H1 (cell line): Measurements from ENCODE around the gene FGF5. TPM values are rescaled to one million over a fixed set of nuclear protein-coding genes. Genes with fewer than 3 reads are reported as not detected.

Experiments
- CTCF ChIA-PET: fragments of 300-600 bp; sonication (Branson Sonifier 250); formaldehyde crosslinking; loops from one replicate; lab custom pipeline; 2021; ENCODE audit not compliant: partially characterized antibody; lab: Charles Lee
- POLR2A ChIA-PET: fragments of 300-600 bp; sonication (Branson Sonifier 250); formaldehyde crosslinking; loops from one replicate; lab custom pipeline; 2021; ENCODE audit warnings: inconsistent platforms; ENCODE audit not compliant: partially characterized antibody; lab: Charles Lee
- DNase-seq, 2 experiments: peaks; one replicate each; pipeline versions ENCODE4 v3.0.0 to v3.0.0-alpha.2; 2010 to 2022; ENCODE audit warnings: low spot score in 2 of 2, low read depth in 1 of 2, mixed read lengths in 1 of 2
- FAIRE-seq: peaks from 2 replicates; lab custom pipeline; 2011; peaks lifted over from hg19 to GRCh38; lab: Jason Lieb, UNC
- H2AFZ ChIP-seq: 2 replicates; pipeline ENCODE4 v1.8.1; 2012; ENCODE audit warnings: low read length, inconsistent platforms
- H2AK5ac ChIP-seq: 2 replicates; pipeline ENCODE4 v1.6.1; 2013; ENCODE audit warnings: low read depth, low read length
- H2BK120ac ChIP-seq: replicated peaks from 2 replicates; pipeline ENCODE3; 2013; ENCODE audit warnings: low read depth, low read length, inconsistent platforms
- H2BK12ac ChIP-seq: 2 replicates; pipeline ENCODE4 v1.6.1; 2013; ENCODE audit warnings: low read depth, low read length
- H2BK15ac ChIP-seq: 2 replicates; pipeline ENCODE4 v1.6.1; 2013; ENCODE audit warnings: low read length
- H2BK20ac ChIP-seq: 2 replicates; pipeline ENCODE4 v1.6.1; 2013; ENCODE audit warnings: low read length
- H2BK5ac ChIP-seq: 2 replicates; pipeline ENCODE4 v1.6.1; 2013; ENCODE audit warnings: low read depth, low read length
- H3K14ac ChIP-seq: 2 replicates; pipeline ENCODE4 v1.6.1; 2013; ENCODE audit warnings: inconsistent platforms; ENCODE audit not compliant: insufficient read length
- H3K18ac ChIP-seq: 2 replicates; pipeline ENCODE4 v1.6.1; 2013; ENCODE audit warnings: low read length; ENCODE audit errors: extremely low read depth
- H3K23ac ChIP-seq: 2 replicates; pipeline ENCODE4 v1.6.1; 2013; ENCODE audit warnings: inconsistent platforms; ENCODE audit not compliant: insufficient read length
- H3K23me2 ChIP-seq: 2 replicates; pipeline ENCODE4 v1.6.1; 2013; ENCODE audit warnings: low read depth, low read length
- H3K27ac ChIP-seq: 2 replicates; pipeline ENCODE4 v1.6.1; 2011; ENCODE audit warnings: low read depth, low read length, inconsistent platforms
- H3K27me3 ChIP-seq, 4 experiments: replicated peaks in 1 of 4; 1 replicate in 1 of 4; 2 replicates in 3 of 4; pipeline versions ENCODE4 v1.6.1 to v1.8.1; 2011 to 2013; ENCODE audit warnings: low read length in 3 of 4, mild to moderate bottlenecking in 3 of 4, inconsistent platforms in 2 of 4, mixed read lengths in 2 of 4, moderate library complexity in 1 of 4; ENCODE audit not compliant: control insufficient read depth in 3 of 4, insufficient read depth in 3 of 4; ENCODE audit errors: extremely low read depth in 1 of 4
- H3K36me3 ChIP-seq, 4 experiments: 2 replicates each; pipeline versions ENCODE4 v1.6.1 to v1.8.1; 2011 to 2013; ENCODE audit warnings: mild to moderate bottlenecking in 4 of 4, low read length in 3 of 4, moderate library complexity in 2 of 4, control low read depth in 1 of 4, inconsistent platforms in 1 of 4; ENCODE audit not compliant: insufficient read depth in 4 of 4, control insufficient read depth in 2 of 4
- H3K4ac ChIP-seq: replicated peaks from 2 replicates; pipeline ENCODE3; 2013; ENCODE audit warnings: low read length, low read depth, mixed read lengths, inconsistent platforms; ENCODE audit not compliant: insufficient read length
- H3K4me1 ChIP-seq, 4 experiments: replicated peaks in 1 of 4; 1 replicate in 1 of 4; 2 replicates in 3 of 4; pipeline versions ENCODE4 v1.6.1 to v1.8.1; 2011 to 2013; ENCODE audit warnings: low read length in 3 of 4, inconsistent platforms in 2 of 4, mixed read lengths in 1 of 4; ENCODE audit not compliant: insufficient read depth in 4 of 4, control insufficient read depth in 3 of 4
- H3K4me2 ChIP-seq, 2 experiments: 2 replicates each; pipeline versions ENCODE4 v1.6.1 to v1.8.1; 2011 to 2013; ENCODE audit warnings: low read depth in 2 of 2, low read length in 2 of 2, control low read depth in 1 of 2, inconsistent platforms in 1 of 2, mild to moderate bottlenecking in 1 of 2; ENCODE audit not compliant: insufficient read depth in 1 of 2
- H3K4me3 ChIP-seq, 4 experiments: fragments of 200-600, 300-600 bp in 1 of 4; sonication (generic), shearing (Covaris generic), sonication (Bioruptor Twin) in 1 of 4; 2 replicates each; pipeline versions ENCODE4 v1.5.1 to v1.8.1; 2011 to 2016; ENCODE audit warnings: low read length in 4 of 4, low read depth in 3 of 4, control low read depth in 2 of 4, inconsistent platforms in 2 of 4, mild to moderate bottlenecking in 2 of 4, mixed read lengths in 1 of 4, moderate library complexity in 1 of 4; ENCODE audit not compliant: insufficient read depth in 2 of 4; ENCODE audit errors: extremely low read depth in 1 of 4
- H3K56ac ChIP-seq: replicated peaks from 2 replicates; pipeline ENCODE3; 2013; ENCODE audit warnings: low read depth, mild to moderate bottlenecking, mixed read lengths, low read length, inconsistent platforms; ENCODE audit not compliant: insufficient read length
- H3K79me1 ChIP-seq: 2 replicates; pipeline ENCODE4 v1.6.1; 2013; ENCODE audit warnings: low read depth, low read length, control low read depth
- H3K79me2 ChIP-seq, 2 experiments: 2 replicates each; pipeline versions ENCODE4 v1.6.1 to v1.8.1; 2012 to 2013; ENCODE audit warnings: low read length in 2 of 2, mild to moderate bottlenecking in 2 of 2, inconsistent platforms in 1 of 2; ENCODE audit not compliant: insufficient read depth in 2 of 2, control insufficient read depth in 1 of 2
- H3K9ac ChIP-seq, 4 experiments: replicated peaks in 1 of 4; 1 replicate in 1 of 4; 2 replicates in 3 of 4; pipeline versions ENCODE4 v1.6.1 to v1.8.1; 2011 to 2013; ENCODE audit warnings: low read depth in 3 of 4, low read length in 3 of 4, control low read depth in 2 of 4, mild to moderate bottlenecking in 2 of 4, moderate library complexity in 2 of 4, inconsistent platforms in 1 of 4; ENCODE audit errors: extremely low read depth in 1 of 4
- H3K9me3 ChIP-seq, 2 experiments: 2 replicates each; pipeline versions ENCODE4 v1.6.1 to v1.8.1; 2012 to 2013; ENCODE audit warnings: mild to moderate bottlenecking in 2 of 2, moderate library complexity in 2 of 2, control low read depth in 1 of 2, inconsistent platforms in 1 of 2, low read depth in 1 of 2, low read length in 1 of 2, mixed read lengths in 1 of 2; ENCODE audit not compliant: insufficient read depth in 2 of 2
- H4K20me1 ChIP-seq, 2 experiments: replicated peaks in 1 of 2; 2 replicates each; pipeline versions ENCODE3 to v1.8.1; 2011 to 2013; ENCODE audit warnings: inconsistent platforms in 2 of 2, low read length in 2 of 2, mild to moderate bottlenecking in 1 of 2; ENCODE audit not compliant: insufficient read depth in 2 of 2, control insufficient read depth in 1 of 2
- H4K5ac ChIP-seq: 2 replicates; pipeline ENCODE4 v1.6.1; 2013; ENCODE audit warnings: low read length, low read depth, mixed read lengths, inconsistent platforms; ENCODE audit not compliant: insufficient read length
- H4K8ac ChIP-seq: 2 replicates; pipeline ENCODE4 v1.8.0; 2013; ENCODE audit warnings: mild to moderate bottlenecking, moderate library complexity, low read length, inconsistent platforms; ENCODE audit not compliant: insufficient read depth; ENCODE audit errors: extremely low read depth
- H4K91ac ChIP-seq: replicated peaks from 2 replicates; pipeline ENCODE3; 2013; ENCODE audit warnings: low read length, mixed read lengths, inconsistent platforms; ENCODE audit not compliant: insufficient read length
- BCL11A ChIP-seq, 2 experiments: IDR thresholded peaks; one replicate each; pipeline ENCODE4 v1.6.1; 2011; ENCODE audit warnings: low read depth in 2 of 2, low read length in 2 of 2, mild to moderate bottlenecking in 2 of 2
- RBBP5 ChIP-seq: IDR thresholded peaks from 2 replicates; pipeline ENCODE4 v1.7.1; 2012; ENCODE audit warnings: low read depth, mild to moderate bottlenecking, inconsistent platforms, low read length, moderate library complexity, borderline replicate concordance
- WGBS, 2 experiments: shearing (Covaris generic) in 1 of 2; methylation state at CpG; one replicate each; pipeline versions ENCODE4 v1.1.6 to v1.1.7; 2013 to 2015; ENCODE audit warnings: low lambda C conversion rate in 2 of 2, mixed read lengths in 2 of 2, inconsistent platforms in 1 of 2, low coverage in 1 of 2, missing lambda C conversion rate in 1 of 2; ENCODE audit not compliant: insufficient replicate concordance in 2 of 2, insufficient coverage in 1 of 2, insufficient read length in 1 of 2; ENCODE audit errors: extremely low coverage in 1 of 2, missing lambda C conversion rate in 1 of 2; 5-methylcytosine and 5-hydroxymethylcytosine counted together
- polyA plus RNA-seq, 7 experiments: library from polyadenylated mRNA; depleted of rRNA in 3 of 7; stranded (reverse) in 5 of 7; unstranded in 2 of 7; fragments of >200 nt in 5 of 7; fragments of 200-250 nt in 2 of 7; gene quantifications; 1 replicate in 5 of 7; 2 replicates in 1 of 7; 4 replicates in 1 of 7; pipeline versions ENCODE4 v1.2.1 to v1.2.3, GENCODE V29; 2011 to 2013; ENCODE audit warnings: missing spikeins in 2 of 7, mixed read lengths in 2 of 7
- total RNA-seq: library from RNA; stranded (reverse); fragmentation: NEBNext Ultra II Directional; extraction: Animal tissue kit (Norgen Biotek cat#: 25700); gene quantifications from 2 replicates; pipeline ENCODE4 v1.2.1, GENCODE V29; 2021

FGF5 gene
- total and polyA plus RNA-seq, 2 of the 8 experiments (the other 6 are each of a cell fraction or from before 2014, with no cell fraction given): not detected

DNA sequence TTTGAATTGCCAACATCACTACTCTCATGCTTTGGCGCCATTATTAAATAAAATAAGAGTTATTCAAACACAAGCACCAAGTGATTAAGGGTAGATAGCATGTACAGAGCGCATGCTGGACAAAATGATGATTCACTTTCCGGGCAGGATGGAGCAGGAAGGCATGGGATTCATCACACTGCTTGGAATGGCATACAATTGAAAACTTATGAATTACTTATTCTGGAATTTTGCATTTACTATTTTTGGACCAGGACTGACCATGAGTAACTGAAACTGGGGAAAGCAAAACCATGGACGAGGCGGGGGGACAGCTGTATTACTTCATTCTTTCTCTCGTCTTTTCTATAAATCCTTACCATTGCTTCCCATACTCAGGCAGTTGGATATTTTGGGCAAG lies 28.5 kb upstream of the FGF5 start:
- H4K8ac ChIP-seq: no peak overlapping the region
- H2BK12ac ChIP-seq: no peak overlapping the region
- H4K5ac ChIP-seq: no peak overlapping the region
- H3K9ac ChIP-seq: no peak overlapping the region
- no peak overlapping the region for H2BK5ac ChIP-seq
- no peak overlapping the region for H3K14ac ChIP-seq
- ChIA-PET POLR2A (no interaction called here), CTCF (interaction anchor here (1.8 kb wide), 1 partner anchor 17 kb away, joined by 8 read pairs; no protein-coding TSS in a partner anchor)
- no peak overlapping the region for H3K4me3 ChIP-seq
- no peak overlapping the region for H2BK120ac ChIP-seq
- TF ChIP-seq RBBP5 (no peak), BCL11A (IDR thresholded peaks at IDR 0.05; ENCODE audit: low read depth in 2 of 2, low read length in 2 of 2) (no peak)
- no peaks in the 10 kb centered on the region for H3K79me1 ChIP-seq
- no peak overlapping the region for H3K18ac ChIP-seq
- H3K36me3 ChIP-seq: no peaks in the 10 kb centered on the region
- no peak overlapping the region for H2AK5ac ChIP-seq
- H2BK15ac ChIP-seq: no peak overlapping the region
- H3K27me3 ChIP-seq: no peaks in the 10 kb centered on the region
- H2BK20ac ChIP-seq: no peak overlapping the region
- no peak overlapping the region for H3K56ac ChIP-seq
- no peaks in the 10 kb centered on the region for H3K79me2 ChIP-seq
- no peak for FAIRE-seq
- no peak overlapping the region for H3K4ac ChIP-seq
- H3K4me1 ChIP-seq: no peaks in the 10 kb centered on the region
- no peak overlapping the region for H4K91ac ChIP-seq
- H2AFZ ChIP-seq: no peak overlapping the region
- no peaks in the 10 kb centered on the region for H4K20me1 ChIP-seq
- 82% methylated on average over 6 of the region's 6 CpGs; no CpG with 5 or more reads in 1 of the 2 experiments for WGBS, 2 experiments
- DNase-seq: no peak
- H3K27ac ChIP-seq: no peak overlapping the region
- H3K9me3 ChIP-seq: no peaks in the 10 kb centered on the region
- H3K23ac ChIP-seq: no peak overlapping the region
- no peaks in the 10 kb centered on the region for H3K23me2 ChIP-seq
- H3K4me2 ChIP-seq: no peak overlapping the region
